Activated effector memory CD4-positive, alpha-beta T cell treated with anti-CD3 and anti-CD28 coated beads, Interleukin-2, amount 50 U/mL, for 16 hours (primary cell): ENCODE measurements around the gene TSC22D4.

Experiments
- DNase-seq: peaks from one replicate; pipeline ENCODE4 v3.0.0-alpha.2; 2020

TSC22D4 gene

GRCh38 chr7:100426516-100426915 lies 52.5 kb downstream of the TSC22D4 start:
- DNase-seq: no peak

GRCh38 chr7:100425347-100425746 lies 53.7 kb downstream of the TSC22D4 start:
- DNase-seq: no peak

GRCh38 chr7:100423315-100423714 lies 55.7 kb downstream of the TSC22D4 start:
- DNase-seq: no peak

- DNase-seq: no peak
Observed at GRCh38 chr7:100419660-100420226, 59.3 kb downstream of the TSC22D4 start.

GRCh38 chr7:100418930-100419659 lies 59.9 kb downstream of the TSC22D4 start:
- DNase-seq: no peak
